Omental fat pad (tissue), 4 donors: Measurements from ENCODE around the gene CALML5. TPM values are rescaled to one million over a fixed set of nuclear protein-coding genes. Genes with fewer than 3 reads are reported as not detected.

Source experiments
- ATAC-seq: fragments of 150-250 bp; one replicate; pipeline ENCODE4 v1.9.1; 2016; ENCODE audit warnings: mild to moderate bottlenecking, moderate library complexity; ENCODE audit not compliant: low FRiP score
- DNase-seq: peaks from one replicate; pipeline ENCODE4 v3.0.0-alpha.2; 2019; ENCODE audit warnings: low spot score
- total RNA-seq, 4 donors: library from RNA; depleted of rRNA; stranded (reverse); fragments of >200 nt; gene quantifications; one replicate each; pipeline ENCODE4 v1.1.0, GENCODE V29; 2016
- TF ChIP-seq, protein P1 (sequence below), 3 donors: fragments of 450-650 bp; IDR thresholded peaks; one replicate each; pipeline ENCODE4 v1.5.1; 2016 to 2017; ENCODE audit warnings: antibody characterized with exemption in 3 of 3, mild to moderate bottlenecking in 3 of 3, moderate library complexity in 2 of 3

CALML5 gene
- total RNA-seq, 4 donors from 2014 or later, result not detected

DNA sequence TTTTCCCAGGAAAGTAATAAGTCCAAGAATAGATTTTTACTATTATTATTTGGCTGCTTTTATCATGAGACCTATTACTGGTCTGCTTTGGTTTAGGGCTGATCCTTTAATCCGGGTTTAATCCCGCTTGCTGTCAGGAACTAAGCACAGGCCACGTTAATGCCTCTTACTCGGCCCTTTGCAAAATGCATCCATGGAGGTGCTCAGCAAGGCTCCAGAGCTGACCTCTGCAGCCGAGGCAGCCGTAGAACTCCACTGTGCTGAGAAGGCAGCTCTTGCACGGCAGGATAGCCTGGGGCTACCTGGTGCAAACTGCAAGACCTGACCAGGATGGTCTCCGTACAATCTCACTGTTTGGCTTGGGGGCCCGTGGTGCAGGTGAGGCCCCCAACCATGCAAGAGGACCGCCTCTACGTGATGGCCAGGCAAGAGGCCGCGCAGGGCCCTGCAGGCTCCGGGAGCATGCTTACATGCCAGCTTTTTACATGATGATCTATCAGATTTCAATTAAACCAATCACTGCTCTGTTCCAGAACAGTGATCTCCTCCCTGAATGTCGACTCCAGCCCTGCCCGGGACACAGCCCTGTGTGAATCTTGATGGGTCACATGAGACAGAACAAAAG, 15.0 kb upstream of the CALML5 start:
- ATAC-seq (no peak), DNase-seq (no peak)
- TF ChIP-seq, protein P1, sequence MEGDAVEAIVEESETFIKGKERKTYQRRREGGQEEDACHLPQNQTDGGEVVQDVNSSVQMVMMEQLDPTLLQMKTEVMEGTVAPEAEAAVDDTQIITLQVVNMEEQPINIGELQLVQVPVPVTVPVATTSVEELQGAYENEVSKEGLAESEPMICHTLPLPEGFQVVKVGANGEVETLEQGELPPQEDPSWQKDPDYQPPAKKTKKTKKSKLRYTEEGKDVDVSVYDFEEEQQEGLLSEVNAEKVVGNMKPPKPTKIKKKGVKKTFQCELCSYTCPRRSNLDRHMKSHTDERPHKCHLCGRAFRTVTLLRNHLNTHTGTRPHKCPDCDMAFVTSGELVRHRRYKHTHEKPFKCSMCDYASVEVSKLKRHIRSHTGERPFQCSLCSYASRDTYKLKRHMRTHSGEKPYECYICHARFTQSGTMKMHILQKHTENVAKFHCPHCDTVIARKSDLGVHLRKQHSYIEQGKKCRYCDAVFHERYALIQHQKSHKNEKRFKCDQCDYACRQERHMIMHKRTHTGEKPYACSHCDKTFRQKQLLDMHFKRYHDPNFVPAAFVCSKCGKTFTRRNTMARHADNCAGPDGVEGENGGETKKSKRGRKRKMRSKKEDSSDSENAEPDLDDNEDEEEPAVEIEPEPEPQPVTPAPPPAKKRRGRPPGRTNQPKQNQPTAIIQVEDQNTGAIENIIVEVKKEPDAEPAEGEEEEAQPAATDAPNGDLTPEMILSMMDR (IDR thresholded peaks at IDR 0.05), result no peak

GRCh38 chr10:5512881-5513612, 13.7 kb upstream of the CALML5 start:
- no peak for DNase-seq
- TF ChIP-seq, protein P1 (IDR thresholded peaks at IDR 0.05), result no peak
- ATAC-seq, result no peak

- TF ChIP-seq, protein P1 (IDR thresholded peaks at IDR 0.05), result no peak
- DNase-seq, result no peak
- ATAC-seq, result no peak
These were observed 13.0 kb upstream of the CALML5 start for GRCh38 chr10:5512331-5512730.

DNA sequence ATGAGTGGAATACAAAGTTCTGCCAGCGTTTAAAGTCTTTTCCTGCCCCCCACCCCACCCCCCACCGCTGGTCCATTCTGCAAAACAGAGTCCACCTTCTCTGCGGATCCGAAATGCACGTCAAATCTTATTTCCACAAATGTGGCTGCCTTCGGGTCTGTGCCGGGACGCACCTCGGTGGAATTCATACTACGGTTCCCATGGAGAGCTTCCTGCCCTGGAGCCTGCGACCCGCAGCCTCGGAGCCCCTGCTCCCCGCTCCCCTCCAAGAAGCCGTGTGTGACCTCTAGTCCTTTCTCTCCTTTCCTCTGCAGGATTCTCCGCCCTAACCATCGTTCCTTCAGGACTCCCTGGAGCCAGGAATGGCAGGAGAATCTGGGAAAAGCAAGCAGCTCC, 12.5 kb upstream of the CALML5 start:
- ATAC-seq (no peak), DNase-seq (no peak)
- TF ChIP-seq, protein P1 (IDR thresholded peaks at IDR 0.05), result no peak

DNA sequence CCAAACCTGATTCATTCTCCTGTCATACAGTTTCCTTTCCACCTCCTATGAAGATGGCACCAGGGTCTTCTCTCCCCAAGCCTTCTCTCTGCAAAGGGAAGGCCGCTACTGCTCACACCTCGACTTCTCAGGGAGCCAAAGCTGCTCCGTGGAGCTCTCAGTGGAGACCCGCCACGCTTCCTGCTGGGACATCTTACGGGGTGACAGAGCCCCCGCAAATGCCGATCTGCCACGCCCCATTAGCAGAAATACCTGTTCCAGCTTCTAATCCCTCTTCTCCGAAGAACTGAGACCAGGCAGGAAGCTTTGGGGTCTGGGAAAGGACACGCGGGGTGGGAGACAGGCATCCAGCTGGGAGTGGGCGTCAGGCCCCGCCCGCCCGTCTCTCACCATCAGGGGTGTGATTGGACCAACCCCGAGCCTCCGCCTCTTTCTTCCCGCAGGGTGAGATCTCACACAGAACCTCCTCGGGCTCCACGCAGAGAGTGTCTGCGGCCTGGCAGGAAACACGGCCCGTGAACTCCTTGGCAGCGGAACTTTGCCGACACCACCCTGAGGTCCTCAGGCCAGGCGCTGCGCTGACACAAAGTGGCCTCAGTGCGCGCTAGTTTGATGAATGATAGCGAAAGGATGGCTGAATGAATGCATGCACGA, 12.0 kb upstream of the CALML5 start:
- ATAC-seq, result no peak
- TF ChIP-seq, protein P1 (IDR thresholded peaks at IDR 0.05), result no peak
- DNase-seq, result no peak

- DNase-seq, result no peak
- TF ChIP-seq, protein P1 (IDR thresholded peaks at IDR 0.05), result no peak
- ATAC-seq, result no peak
These were observed 11.1 kb upstream of the CALML5 start for GRCh38 chr10:5510281-5511072.
